Measurements from ENCODE around the gene DOCK4. TPM values are rescaled to one million over a fixed set of nuclear protein-coding genes. Genes with fewer than 3 reads are reported as not detected.

The DOCK4 gene
- total RNA-seq, 1 donor from 2014 or later: 11.8 TPM

DNA sequence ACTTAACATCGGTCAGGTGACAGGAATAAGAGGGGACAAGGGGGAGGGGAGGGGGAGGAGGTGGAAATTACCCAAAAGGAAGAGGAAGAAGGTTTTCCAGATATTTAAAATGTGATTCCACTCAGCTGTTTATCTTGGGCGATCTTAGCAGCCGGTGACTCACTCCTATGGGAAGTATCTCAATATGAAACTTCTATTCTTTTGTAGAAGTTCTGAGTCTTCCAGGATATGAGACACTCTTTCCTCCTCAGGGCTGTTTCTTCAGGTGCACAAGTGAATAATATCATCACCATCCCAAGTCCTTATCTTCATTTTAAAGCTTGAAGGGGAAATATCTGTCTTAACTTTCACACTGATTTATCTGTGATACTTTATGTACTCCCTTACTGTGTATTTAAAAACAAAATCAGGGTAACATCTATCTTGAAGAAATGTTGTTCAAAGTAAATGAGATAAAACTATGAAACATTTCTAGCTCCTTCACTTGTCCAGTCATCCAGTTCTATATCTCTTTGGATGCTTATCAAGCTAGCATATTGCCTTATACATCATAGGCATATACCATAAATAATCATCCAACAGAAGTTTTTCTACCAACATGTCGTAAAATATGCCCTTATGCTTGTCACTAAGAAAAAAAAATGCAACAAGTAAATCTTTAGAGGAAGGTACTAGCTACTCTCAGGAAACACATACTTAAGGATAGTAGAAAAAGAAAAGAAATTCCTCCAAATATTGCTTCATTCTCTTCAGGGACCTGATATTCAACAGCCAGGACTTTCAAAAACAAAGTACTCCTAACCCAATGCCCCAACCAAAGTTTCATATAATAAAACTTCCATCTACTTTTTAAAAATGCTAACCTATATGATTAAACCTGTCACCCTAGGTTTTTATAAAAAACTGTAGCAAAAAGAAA lies 13.7 kb downstream of the DOCK4 start:
- no peak for DNase-seq (ENCODE audit: low spot score)

DNA sequence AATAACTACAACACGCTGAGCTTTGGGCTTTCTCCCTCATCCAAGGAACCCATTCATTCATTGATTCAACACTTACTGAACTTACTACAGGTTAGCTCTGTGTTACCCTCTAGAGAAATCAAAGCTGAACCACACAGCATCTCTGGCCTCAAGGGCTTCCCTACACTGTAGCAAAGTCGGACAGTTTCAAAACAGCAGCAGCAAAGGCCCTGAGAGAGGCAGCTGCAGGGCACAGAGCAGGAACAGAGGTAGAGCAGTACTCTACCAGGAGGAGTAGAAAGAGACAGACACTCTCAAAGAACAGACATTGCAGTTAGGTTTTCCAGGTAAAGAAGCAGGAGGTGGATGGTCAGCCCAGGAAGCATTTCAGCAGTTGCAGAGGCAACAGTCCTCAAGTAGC lies 16.1 kb downstream of the DOCK4 start:
- ATAC-seq: no peak

More for the DNA sequence above, 13.7 kb downstream of the DOCK4 start:
- ATAC-seq: no peak

DNA sequence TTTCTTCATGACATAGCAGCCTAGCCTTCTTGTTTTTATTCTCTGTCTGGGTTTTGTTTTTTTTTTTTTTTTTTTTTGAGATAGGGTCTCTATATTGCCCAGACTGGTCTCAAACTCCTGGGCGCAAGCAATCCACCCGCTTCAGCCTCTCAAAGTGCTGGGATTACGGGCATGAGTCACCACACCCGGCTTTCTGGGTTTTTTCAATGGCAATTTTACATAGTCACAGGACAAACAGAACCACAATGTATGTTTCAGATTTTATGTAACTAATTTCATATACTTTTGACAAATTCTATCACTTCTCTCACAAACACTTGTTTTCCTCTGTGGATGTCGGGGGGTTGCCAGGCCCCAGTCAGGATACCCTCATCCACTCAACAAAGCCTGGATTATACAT lies 16.5 kb downstream of the DOCK4 start:
- no peak for ATAC-seq
- DNase-seq (ENCODE audit: low spot score): no peak

More for the DNA sequence above, 16.1 kb downstream of the DOCK4 start:
- DNase-seq (ENCODE audit: low spot score): no peak

DNA sequence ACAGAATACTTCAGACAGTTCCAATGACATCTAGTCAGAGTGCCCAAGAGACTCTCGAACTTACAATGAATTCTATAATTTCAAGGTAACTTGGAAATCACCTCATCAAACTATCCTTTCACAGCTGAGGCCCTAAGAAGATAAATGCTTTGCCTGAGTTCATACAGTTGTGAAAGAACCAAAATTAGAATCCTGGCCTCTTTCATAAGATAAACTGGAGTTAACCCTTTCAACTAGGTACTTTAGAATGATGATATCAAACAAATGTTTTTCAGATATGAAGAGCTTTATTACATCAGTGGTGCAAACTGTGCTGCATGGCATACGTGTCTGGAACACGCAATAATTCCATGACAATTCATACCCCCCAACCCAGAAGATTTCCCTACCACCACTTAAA lies 17.9 kb downstream of the DOCK4 start:
- no peak for ATAC-seq
- DNase-seq (ENCODE audit: low spot score): no peak

DNA sequence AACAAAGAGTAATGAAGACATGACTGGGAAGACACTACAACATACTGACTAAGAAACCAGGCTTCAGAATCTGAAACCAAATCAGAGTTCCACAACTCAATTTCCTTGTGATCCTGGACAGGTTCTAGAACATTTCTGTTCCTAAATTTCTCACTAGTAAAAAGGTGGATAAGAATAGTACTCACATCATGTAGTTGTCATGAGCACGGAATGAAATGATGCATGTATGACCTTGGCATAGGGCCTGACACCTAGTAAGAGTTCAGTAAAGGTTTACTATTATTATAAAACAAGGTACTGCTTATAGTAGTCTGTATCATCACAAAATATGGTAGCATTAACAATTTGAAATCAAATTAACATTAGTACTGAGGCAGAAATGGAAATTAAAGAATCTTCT lies 19.9 kb downstream of the DOCK4 start:
- no peak for ATAC-seq

DNA sequence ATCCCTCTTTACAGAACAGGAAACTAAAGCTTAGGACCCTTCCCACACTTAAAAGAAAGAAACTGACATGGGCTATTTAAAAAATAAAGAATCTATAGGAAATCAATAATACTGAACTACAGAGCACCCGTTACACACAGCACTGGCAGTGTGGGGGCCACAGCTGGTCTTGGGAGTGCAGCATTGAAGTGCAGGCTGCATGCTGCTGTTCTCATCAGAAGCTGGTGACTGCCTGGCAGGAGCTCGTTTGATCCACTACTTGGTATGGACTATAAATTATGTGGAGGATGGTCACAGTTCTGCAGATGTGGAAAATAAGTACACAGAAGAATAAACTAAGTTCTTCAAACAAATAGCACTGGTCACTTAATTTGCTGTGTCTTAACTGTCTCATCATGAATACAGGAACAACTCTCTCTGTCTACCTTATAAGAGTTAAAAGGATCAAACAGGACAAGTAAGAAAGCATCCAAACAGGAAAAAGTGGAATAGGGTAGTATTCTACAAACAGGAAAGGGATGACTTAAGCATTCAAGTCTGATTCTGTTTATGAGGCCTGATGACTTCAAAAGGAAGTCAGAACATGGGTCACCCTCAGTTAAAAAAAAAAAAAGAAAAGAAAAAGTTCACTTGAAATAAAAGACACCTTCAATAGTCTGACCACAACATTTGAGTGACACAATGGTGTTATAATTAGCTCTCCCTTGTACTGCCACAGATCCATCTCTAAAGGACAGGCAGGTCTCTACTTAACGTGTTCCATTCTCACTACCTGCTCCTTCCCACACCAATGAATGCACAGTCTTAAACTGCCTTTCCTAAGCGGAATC lies 21.0 kb downstream of the DOCK4 start:
- ATAC-seq: no peak

More for the DNA sequence above, 19.9 kb downstream of the DOCK4 start:
- no peak for DNase-seq (ENCODE audit: low spot score)

DNA sequence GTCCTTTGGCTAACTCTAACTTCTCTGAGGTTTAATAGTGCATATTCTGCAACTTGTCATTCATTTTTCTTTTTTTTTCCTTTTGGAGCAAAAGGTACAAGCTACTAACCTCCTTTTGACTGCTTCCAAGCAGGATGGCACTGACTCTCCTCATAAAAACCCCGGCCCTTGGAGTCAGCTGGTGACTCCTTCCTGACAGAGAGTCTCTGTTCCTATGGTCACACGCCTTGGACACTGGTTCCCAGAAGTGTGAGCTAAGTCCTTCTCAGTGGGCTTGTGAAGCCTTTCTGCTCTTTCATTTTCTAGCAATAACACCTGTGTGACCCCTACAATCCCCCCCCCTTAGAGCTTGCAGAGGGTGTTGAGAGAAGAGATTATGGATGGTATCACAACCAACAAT lies 21.7 kb downstream of the DOCK4 start:
- DNase-seq (ENCODE audit: low spot score): no peak
- ATAC-seq: no peak

More for the DNA sequence above, 21.0 kb downstream of the DOCK4 start:
- DNase-seq (ENCODE audit: low spot score): no peak

DNA sequence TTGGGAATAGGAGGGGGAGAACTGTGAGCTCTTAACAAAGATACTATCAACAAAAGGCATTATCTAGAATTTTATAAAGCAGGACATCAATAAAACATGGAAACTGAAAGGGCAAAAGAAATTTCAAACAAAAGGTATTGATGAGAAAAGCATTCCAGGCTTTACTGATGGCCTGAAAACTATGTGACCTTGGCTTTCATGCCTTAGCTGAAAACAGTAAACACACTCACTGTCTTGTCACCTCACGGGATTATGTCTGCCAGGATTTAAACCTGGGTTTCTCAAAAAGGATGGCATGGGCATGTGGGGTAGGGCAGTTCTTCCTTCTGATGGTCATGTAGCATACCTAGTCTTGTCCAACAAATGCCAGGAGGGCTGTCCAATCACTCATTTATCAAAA lies 22.9 kb downstream of the DOCK4 start:
- ATAC-seq (no peak), DNase-seq (ENCODE audit: low spot score) (no peak)

DNA sequence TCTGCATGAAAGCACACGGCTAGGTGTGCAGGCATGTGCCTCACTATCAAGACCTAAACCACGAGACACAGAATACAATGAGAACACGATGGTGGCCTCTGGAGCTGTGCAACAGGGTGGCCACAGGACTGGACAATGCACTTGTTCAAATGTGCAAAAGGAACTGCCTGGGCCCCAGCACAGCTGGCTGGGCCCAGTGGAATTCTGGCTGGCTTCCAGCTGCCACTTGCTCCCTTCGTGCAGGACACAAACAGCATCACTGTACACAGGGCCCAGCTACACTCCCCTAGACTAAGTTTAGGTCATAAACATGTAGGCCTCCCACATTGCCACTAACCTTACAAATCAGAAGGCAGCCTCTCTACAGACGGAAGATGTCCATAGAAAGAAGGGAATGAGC lies 23.4 kb downstream of the DOCK4 start:
- ATAC-seq: peak; percentile 64
- DNase-seq (ENCODE audit: low spot score): no peak

DNA sequence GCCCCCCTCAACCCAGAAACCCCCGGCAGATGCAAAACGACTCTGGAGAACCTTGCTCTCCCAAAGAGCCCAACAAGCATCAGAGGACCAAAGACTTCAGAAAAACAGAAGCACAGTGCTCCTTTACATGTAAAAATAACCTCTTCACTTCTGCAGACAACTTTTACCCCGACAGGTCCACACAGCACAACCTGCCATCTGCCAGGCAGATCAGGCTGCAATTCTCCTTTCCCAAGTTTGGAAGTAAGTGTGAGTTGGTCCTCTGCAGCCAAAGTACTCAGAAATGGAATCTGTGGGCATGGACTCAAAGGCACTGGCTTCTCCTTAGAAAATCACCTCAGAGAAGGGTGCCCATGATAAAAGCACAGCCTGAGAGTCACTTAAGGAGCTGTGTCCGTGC lies 26.0 kb downstream of the DOCK4 start:
- DNase-seq (ENCODE audit: low spot score) (no peak), ATAC-seq (peak; percentile 56)

DNA sequence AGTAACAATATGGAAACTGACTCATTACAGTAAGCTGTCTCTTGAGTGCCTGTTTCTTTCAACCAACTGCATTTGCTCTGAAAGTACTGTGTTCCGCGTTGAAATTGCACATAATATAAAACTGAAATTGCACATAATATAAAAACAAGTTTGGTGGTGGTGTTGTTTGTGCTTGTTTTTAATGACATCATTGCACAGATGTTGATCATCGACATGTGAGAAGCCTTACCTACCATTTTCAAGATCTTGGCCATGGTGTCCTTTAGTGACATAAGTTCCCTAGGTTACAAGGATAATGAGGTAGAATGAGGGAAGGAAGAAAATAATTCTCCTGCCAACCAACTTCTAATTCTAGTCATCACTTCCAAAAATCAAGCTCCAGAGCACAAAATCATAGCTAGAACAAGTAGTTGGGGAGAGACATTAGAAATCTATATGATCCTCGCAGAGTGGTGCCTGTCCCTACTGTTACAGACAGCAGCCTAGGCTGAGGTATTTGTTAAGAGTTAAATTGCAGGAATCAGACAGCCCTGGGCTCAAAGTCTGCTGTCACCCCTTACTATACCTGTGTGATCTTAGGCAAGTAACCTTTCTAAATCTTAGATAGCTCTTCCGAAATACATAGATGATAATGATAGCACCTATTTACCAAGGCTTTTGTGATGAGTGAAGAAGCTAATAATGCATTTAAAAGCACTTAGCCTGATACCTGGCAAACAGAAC lies 29.3 kb downstream of the DOCK4 start:
- DNase-seq (ENCODE audit: low spot score): no peak
- ATAC-seq: no peak

DNA sequence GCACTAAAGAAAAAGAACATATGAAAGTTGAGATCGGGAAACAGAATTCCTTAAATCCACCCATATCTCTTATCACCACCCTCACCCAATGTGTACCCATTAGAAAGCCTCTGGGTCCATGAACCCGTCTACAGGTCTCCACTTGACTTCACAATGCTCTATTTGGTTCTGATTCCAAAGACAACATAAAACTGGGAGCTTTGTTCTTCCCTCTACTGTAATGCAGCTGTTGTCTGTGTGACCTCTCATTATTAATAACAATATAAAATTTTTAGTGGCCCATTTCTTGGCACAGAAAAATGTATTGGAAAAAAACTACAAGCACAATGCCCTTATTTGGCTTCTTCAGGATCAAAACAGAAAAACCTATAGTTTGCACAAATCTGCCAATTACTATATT lies 30.0 kb downstream of the DOCK4 start:
- DNase-seq (ENCODE audit: low spot score) (no peak), ATAC-seq (no peak)

DNA sequence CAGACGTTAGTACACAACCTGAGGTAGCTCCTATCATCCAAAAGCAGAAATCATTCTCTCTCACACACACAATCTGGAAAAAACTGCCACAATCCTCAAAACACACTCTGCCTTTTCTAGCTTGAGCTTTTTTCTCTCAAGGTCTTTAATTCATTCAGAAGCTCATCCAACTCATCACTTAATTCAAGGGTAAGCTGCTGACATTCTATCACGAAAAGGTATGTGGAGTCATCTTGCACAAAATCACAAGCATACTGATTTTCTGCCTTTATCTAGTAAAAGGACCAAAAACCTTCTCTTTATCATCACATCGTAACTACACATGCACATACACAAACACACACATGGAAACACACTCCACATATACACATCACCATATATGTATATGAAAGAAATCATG lies 32.0 kb downstream of the DOCK4 start:
- ATAC-seq (no peak), DNase-seq (ENCODE audit: low spot score) (no peak)

DNA sequence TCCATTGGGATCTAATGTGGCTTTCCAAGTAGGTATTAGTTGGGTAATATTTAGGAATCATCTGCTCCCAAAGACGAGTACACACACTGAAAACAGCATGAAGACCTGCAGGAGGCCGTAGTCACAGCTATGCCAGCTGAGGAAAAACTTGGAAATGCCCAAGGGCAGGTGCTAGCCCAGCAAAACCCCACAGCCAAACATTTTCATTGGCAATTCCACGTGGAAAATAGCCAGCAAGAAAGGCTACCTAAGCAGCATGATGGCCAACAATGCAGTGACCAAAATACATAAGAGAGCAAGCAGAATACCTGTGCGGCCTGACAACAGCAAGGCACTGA lies 32.7 kb downstream of the DOCK4 start:
- peak; percentile 18 for ATAC-seq
- DNase-seq (ENCODE audit: low spot score): no peak

DNA sequence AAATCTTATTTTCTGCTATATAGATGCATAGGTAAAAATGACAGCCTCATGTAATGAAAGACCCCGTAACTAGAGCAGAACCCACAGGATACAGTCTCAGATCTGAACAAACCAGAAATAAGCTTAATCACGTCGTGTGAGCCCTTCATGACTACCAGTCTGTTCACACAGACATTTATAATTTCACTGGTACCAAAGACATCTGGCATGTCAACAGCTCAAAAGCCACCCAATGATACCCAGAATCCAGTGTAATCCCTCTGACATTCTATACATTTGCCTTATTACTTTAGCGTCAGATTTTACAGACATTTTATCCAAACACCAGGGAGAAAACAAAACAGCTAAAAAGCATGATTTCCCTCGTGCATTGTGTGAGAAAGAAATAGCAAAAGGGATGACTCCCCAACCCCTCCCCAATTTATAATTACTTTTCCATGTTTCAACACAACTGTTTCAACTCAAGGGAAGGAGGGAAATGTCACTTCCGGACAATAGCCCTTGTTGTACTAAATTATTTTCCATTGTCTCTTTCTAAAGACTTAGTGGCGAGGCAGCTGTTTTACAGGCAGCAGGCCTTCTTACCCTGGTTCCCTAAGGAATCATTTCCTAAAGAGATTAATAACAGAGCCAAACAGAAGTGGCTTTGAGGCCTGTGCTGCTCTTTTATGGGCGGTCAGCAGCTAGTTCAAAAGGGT lies 33.2 kb downstream of the DOCK4 start:
- ATAC-seq: no peak

DNA sequence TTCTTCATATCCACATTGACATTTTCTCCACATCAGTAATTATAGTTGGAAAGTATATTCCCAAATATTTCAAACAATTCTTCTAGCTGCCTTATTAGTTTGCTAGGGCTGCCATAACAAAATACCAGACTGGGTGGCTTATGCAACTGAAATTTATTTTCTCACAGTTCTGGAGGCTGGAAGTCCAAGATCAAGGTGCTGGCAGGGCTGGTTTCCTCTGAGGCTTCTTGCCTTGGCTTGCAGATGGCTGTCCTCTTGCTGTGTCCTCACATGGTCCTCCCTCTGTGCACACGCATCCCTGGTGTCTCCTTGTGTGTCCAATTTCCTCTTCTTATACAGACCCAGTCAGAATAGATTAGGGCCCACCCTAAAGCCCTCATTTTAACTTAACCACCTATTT lies 34.5 kb downstream of the DOCK4 start:
- ATAC-seq (no peak), DNase-seq (ENCODE audit: low spot score) (no peak)

More for the DNA sequence above, 33.2 kb downstream of the DOCK4 start:
- no peak for DNase-seq (ENCODE audit: low spot score)

DNA sequence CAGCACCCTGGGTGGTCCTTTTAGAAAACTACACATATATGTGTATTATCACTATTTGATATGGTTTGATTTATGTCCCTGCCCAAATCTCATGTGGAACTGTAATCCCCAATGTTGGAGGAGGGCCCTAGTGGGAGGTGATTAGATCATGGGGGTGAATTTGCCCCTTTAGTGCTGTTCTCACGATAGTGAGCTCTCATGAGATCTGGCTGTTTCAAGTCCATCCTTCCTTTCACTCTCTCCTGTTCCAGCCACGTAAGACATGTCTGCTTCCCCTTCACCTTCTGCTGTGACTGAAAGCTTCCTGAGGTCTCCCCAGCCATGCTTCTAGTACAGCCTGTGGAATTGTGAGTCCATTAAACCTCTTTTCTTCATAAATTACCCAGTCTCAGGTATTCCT lies 37.3 kb downstream of the DOCK4 start:
- ATAC-seq: no peak

DNA sequence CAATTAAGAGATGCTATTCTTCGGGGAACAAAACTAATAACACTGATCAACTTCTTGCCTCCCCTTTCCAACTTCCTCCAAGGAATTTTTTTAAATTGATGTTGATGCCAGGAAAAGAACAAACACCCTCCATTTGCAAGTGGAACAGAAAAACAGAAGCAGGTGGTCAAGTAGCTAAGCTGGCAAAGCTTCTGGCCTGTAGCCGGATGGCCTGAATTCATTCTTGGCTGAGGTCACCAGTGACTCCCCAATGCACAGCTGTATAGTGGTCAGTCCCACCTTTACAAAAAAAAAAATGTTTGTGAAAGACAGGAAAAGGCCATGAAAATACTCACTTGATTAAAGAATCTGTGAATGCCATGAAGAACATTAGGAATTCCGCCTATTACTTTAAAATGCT lies 39.1 kb downstream of the DOCK4 start:
- DNase-seq (ENCODE audit: low spot score): no peak
- no peak for ATAC-seq

More for the DNA sequence above, 37.3 kb downstream of the DOCK4 start:
- no peak for DNase-seq (ENCODE audit: low spot score)

DNA sequence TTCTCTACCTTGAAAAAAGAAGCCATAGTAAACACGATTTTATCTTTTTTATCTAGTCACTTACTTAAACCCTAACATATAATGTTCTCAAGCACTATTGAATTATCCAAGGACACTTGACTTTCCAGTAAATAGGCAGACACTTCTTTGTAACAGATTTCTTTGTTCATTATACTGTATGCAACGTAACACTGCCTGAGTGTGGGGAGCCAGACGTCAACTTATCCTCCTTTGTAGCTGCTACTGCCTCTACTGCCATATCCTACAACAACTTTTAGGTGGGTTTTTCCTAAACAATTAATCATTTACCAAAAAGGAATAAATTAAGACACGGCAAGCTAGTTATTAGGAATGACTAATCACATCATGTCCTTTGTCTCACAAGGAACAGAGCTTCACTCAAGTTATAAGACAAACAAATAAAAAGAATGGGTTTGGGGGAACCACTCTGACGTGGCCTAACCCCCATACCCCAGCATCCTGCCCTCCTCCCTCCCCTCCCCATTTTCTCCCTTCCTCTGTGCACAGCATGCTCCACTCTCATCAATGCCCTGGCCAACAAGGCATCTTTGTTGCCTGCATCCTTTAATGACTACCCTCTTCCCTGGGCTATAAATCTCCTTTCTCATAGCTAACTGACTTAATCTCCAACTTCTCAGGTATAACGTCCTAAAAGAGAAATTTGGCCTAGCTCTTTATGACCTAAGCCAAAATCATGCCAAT lies 43.3 kb downstream of the DOCK4 start:
- DNase-seq (ENCODE audit: low spot score) (no peak), ATAC-seq (peak; percentile 7)

DNA sequence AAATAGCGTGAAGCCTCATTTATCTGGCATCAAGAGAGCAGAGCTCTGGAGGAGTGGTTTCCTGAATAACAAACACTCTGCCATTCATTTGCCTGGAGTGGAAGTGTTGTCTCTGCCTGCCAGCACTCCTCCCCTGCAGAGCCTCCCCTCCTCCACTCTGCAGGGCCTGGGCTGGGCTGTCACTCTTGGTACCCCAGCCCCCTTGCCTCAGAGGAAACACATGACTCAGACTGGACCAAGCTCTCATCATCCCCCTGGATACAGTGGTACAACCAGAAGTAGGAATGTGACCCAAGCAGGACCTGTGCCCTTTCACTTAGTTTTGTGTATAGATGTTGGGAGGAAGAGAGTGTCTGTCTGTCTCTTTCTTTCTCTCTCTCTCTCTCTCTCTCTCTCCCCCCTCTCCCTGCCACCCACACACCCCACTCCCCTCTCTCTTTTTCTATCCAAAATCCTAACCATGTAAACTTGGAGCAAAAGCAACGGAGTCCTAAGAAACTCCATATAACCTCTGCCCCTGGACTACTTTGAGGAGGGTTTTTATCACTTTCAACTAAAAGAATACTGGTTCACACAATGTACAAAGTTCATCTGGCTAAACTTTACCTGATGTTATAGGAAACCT lies 43.9 kb downstream of the DOCK4 start:
- DNase-seq (ENCODE audit: low spot score) (no peak), ATAC-seq (peak; percentile 88)
